GM12801 (cell line): Measurements from ENCODE around the gene USB1.

ENCODE experiments used
- CTCF ChIP-seq: IDR thresholded peaks from one replicate; pipeline ENCODE4 v1.5.1; 2011; ENCODE audit warnings: control low read depth; ENCODE audit not compliant: insufficient read length; ENCODE audit errors: extremely low read depth

USB1 gene

GRCh38 chr16:58063377-58064076 is 62.3 kb downstream of the USB1 start:
- no peak for TF ChIP-seq CTCF

- no peak for TF ChIP-seq CTCF
These were observed 69.4 kb downstream of the USB1 start for GRCh38 chr16:58070585-58070984.
